Measurements from ENCODE around the gene CEP68. TPM values are rescaled to one million over a fixed set of nuclear protein-coding genes. Genes with fewer than 3 reads are reported as not detected.
A peak's percentile ranks its signal among the peaks of the same experiment; 100 is the strongest.

The CEP68 gene
- total RNA-seq, 1 donor from 2014 or later, result 29.1 TPM

DNA sequence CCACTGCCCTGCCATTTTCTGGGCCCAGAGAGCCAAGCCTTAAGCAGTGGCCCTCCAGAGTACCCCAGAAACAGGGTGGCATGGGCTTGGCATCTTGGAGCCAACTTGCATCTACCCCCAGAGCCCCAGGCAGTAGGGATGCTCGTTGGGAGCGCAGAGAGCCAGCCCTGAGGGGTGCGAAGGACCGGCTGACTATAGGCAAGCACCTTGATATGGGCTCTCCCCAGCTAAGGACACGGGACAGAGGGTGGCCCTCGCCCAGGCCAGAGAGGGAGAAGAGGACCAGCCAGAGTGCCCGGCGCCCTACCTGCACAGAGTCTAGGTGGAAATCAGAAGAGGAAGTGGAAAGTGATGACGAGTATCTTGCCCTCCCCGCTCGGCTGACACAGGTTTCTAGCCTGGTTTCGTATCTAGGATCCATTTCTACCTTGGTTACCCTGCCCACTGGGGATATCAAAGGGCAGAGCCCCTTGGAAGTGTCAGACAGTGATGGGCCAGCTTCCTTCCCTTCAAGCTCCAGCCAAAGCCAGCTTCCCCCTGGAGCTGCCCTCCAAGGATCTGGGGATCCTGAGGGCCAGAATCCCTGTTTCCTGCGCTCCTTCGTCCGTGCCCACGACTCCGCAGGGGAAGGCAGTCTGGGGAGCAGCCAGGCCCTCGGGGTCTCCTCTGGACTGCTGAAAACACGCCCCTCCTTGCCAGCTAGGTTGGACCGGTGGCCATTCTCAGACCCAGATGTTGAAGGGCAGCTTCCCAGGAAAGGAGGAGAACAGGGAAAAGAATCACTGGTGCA is 16.2 kb downstream of the CEP68 start:
- intact Hi-C loops (cut with DNase I), result no loop called here
- no peak for DNase-seq (ENCODE audit: low spot score)

DNA sequence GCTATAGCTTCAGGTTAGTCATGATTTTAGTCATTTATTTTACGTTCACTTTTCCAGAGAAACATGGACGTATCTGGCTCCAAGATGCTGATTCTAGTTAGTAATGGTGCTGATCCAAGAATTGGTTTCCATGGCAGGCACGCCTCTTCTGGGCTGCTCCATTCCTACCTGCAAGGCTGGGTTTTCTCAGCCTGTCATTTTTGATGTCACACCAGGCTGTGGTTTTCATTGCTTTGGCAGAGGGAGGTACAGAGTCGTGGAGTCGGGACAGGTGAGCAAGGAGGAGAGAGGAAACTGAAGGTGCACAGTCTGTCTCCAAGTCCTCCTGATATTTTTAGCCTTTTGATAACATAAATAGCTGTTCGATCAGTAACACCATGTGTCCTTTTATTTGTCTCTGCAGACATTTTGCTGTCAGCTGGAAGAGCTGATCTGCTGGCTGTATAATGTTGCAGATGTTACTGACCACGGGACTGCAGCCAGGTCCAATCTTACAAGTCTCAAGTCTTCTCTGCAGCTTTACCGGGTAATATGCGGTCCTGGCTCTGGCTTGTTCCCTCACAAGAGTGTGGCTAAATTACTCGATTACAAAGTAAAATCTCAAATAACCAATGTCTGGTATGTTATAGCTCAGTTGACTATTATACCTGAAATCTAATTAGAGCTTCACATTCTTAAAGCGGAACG is 17.8 kb downstream of the CEP68 start:
- intact Hi-C loops (cut with DNase I), result no loop called here

More for the DNA sequence above, 16.2 kb downstream of the CEP68 start:
- ATAC-seq, result no peak

DNA sequence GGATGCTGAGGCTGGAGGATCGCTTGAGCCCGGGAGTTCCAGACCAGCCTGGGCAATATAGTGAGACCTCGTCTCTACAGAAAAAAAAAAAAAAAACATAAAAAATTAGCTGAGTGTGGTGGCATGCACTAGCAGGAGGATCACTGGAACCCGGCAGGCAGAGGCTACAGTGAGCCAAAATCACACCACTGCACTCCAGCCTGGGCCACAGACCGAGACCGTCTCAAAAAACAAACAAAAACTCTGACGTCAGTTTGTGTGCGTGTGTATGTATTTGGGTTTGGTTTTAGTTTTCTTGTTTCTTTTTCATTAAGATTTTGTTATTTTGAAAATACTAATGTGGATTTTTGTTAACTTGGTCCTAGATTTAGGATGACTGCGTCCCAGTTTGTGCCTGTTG is 19.0 kb downstream of the CEP68 start:
- intact Hi-C loops (cut with DNase I), result no loop called here
- DNase-seq (ENCODE audit: low spot score) (no peak), ATAC-seq (peak; percentile 41)

More for the DNA sequence above, 17.8 kb downstream of the CEP68 start:
- DNase-seq (ENCODE audit: low spot score), result no peak
- no peak for ATAC-seq

DNA sequence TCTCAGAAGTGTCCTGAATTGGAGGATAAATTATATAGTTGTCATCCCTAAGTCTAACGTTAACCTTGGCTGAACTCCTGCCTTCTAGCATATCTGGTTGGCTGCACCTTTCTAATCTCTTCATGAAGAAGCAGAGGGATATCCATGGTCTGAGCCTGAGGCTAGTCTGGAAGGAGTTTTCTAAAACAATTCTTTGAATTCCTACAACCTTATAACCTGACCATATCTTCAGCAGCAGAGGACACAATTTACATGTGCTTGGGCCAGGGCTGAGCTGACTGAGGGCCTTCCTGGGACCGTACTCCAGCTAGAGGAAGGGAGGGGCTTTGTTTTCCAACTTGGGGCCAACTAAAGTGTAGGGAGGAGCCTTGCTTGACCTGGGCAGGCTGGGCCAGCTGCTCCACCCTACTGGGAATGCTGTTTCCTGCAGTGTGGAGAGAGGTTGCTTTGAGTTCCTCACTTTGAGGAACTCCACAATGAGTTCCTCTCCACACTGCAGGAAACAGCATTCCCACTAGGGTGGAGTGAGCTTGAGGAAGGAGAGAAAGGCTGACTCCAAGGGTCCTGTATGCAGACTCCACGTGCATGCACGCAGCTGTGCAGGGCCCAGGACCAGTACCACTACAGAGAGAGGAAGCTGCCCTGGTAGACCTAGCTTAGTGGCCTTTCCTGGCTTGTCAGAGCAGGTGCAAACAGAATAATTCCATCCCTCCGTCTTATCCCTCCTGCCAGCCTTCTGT is 19.6 kb downstream of the CEP68 start:
- DNase-seq (ENCODE audit: low spot score) (no peak), ATAC-seq (peak; percentile 81)
- intact Hi-C loops (cut with DNase I), result no loop called here

DNA sequence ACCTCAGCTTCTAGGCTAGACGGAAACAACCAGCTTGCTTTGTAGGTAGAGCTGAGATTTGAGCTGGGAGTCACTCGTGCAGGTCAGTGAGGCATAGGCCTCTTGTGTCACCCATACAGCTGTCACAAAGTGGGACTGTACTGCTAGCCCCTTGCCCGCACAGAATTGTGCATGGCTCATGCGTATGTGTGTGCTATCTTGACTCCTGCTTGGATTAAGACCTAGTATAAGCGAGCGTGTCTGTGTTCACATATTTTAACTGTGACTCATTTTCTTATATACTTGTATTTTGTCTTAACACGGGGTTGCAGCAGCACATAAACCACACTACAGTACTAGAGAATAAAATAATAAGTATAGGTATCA is 20.1 kb downstream of the CEP68 start:
- DNase-seq (ENCODE audit: low spot score) (no peak), ATAC-seq (peak; percentile 13)
- intact Hi-C loops (cut with DNase I), result no loop called here

DNA sequence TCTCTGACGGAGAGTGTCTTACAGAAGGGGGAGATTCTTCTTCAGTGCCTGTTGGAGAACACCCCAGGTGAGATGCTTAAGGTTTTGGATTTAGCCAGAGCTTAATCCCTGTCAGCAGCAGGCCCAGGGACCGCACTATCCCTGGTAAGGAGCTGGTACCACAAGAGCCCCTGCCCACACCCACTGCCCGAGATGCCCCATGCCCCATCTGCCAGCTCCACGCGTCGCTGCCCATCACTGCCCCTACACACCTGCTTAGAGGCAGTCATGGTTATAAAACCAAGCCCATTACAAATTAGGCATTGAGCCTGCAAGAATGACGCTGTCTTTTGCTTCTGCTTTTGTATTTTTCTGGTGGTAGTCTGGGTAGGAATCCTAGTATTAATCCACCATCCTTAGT is 21.7 kb downstream of the CEP68 start:
- intact Hi-C loops (cut with DNase I), result no loop called here
- DNase-seq (ENCODE audit: low spot score), result no peak
- no peak for ATAC-seq

DNA sequence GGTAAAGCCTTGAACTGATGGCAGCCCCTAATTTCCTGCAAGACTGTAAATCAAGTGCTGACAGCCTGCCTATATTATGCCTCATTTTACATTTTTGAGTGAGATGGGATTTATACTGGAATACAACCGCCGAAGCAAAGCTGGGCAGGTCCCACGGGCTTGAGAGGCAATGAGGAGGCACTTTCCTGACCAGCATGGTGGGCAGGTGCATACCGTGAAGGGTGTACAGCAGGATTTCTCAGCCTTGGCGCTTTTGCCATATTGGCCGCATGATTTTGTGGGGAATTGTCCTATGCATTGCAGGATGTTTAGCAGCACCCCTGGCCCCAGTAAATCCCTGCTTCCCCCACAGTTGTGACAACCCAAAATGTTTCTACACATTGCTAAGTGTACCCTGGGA is 22.8 kb downstream of the CEP68 start:
- intact Hi-C loops (cut with DNase I), result no loop called here

DNA sequence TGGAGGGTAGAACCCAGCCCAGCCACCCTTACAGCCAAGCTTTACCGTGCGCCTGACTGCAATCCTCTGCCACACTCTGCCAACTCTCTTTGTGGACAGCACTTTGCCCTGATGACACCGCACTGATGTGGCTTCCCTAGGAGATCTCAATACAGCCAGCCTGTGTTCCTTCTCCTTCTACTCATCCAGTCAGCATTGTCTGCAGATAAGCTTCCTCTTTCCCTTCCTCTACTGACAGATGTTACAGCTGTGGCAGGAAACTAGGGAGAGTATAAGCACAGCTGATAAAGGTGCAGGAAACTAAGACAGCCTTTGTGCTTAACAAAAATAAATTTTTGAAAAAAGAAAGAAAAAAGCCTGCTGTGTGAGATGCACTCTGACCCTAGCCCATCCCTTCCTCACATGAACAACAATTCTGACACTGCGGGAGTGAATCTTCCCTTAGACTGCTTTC is 25.0 kb downstream of the CEP68 start:
- peak; percentile 71 for ATAC-seq
- intact Hi-C loops (cut with DNase I), result no loop called here
- no peak for DNase-seq (ENCODE audit: low spot score)

More for the DNA sequence above, 22.8 kb downstream of the CEP68 start:
- DNase-seq (ENCODE audit: low spot score), result no peak
- ATAC-seq, result no peak

DNA sequence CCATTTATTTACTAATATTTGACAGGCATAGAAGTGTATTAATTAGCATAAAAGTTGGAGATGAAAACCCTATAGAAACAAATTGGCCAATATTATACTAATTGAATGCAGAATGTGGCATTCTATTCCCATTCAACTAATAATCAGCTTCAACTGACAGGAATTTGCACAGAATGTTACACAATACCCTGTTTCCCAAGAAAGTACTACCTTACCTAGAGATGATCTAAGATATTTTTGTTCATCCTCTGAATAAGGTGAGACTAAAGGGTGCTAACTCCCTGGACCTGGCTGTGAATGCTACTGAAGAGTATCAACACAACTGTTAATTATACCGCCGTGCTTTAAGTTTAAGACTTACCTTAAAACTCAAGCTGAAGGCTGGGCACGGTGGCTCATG is 28.9 kb downstream of the CEP68 start:
- no peak for ATAC-seq

DNA sequence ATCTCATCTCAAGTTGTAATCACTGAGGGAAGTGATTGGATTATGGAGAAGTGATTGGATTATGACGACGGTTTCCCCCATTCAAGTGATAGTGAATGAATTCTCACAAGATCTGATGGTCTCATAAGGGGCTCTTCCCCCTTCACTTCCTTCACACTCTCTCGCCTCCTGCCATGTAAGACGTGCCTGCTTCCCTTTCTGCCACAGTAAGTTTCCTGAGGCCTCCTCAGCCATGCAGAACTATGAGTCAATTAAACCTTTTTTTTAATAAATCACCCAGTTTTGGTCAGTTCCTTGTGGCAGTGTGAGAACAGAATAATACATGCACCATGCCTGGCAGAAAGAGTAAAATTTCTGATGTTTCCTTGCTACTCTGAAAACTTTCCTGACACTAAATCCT is 36.6 kb downstream of the CEP68 start:
- DNase-seq (ENCODE audit: low spot score), result no peak
- no peak for ATAC-seq
- intact Hi-C loops (cut with DNase I), result no loop called here

More for the DNA sequence above, 28.9 kb downstream of the CEP68 start:
- intact Hi-C loops (cut with DNase I), result no loop called here
- DNase-seq (ENCODE audit: low spot score), result no peak

DNA sequence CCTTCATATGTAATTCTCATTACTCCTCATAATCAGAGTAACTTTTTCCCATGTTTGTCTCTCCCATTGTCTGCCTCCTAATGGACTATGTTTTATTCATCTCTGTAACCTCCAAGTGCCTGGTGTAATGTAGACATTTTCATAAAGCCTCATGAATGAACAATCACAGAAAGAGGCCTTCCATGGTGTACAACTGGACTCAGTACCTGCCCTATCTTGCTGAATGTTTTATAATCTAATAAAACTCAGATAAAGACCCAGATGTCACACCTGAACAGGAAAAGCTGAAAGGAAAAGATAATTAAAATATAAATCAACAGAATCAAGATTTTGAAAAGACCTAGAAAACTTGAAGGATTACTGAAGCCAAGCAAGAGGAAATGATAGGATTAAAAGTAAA is 37.0 kb downstream of the CEP68 start:
- DNase-seq (ENCODE audit: low spot score), result no peak
- no peak for ATAC-seq
- intact Hi-C loops (cut with DNase I), result no loop called here

DNA sequence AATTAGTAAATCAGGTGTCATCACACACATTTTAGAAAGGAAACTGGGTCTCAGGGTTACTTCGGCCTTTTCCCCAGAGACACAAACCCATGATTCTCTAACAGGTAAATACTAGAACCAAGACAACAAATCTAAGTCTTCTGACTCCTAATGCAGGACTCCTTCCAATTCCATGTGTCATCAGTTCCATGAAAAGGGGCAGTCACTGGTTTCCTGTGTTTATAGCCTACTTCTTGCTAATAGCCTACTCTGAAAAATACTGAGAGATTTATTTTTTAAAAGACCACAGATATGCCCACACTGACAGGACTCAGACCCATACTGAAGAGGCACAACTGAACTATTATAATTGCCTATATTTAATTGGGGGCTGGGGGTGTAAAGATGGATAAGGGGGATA is 40.7 kb downstream of the CEP68 start:
- intact Hi-C loops (cut with DNase I), result no loop called here
- ATAC-seq (no peak), DNase-seq (ENCODE audit: low spot score) (no peak)

DNA sequence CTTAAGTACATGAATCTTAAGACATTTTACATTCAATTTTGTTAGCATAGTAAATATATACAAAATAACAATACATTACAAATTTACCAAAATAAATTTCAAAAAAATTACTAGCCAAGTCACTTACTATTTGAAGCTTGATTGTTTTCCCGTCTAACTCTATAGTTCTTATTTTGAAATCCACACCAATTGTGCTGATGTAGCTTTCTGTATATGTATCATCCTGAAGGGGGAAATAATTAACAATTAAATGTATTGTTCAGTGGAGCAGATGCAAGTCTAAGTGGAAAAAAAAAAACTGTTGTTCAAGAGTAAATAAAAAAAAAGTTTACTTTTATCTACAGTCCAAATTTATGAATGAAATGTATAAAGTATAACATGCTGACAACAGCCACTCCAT is 41.6 kb downstream of the CEP68 start:
- intact Hi-C loops (cut with DNase I), result no loop called here
- no peak for DNase-seq (ENCODE audit: low spot score)
- ATAC-seq, result no peak

DNA sequence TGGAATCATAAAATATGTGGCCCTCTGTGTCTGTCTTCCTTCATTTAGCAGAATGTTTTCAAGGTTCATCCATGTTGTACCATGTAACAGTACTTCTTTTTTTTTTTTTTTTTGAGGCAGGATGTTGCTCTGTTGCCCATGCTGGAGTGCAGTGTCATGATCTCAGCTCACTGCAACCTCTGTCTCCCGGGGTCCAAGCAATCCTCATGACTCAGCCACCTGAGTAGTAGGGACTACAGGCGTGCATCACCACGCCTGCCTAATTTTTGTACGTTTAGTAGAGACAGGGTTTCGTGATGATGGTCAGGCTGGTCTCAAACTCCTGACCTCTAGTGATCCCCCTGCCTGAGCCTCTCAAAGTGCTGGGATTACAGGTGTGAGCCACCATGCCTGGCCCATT is 42.5 kb downstream of the CEP68 start:
- intact Hi-C loops (cut with DNase I), result no loop called here
- ATAC-seq (no peak), DNase-seq (ENCODE audit: low spot score) (no peak)

DNA sequence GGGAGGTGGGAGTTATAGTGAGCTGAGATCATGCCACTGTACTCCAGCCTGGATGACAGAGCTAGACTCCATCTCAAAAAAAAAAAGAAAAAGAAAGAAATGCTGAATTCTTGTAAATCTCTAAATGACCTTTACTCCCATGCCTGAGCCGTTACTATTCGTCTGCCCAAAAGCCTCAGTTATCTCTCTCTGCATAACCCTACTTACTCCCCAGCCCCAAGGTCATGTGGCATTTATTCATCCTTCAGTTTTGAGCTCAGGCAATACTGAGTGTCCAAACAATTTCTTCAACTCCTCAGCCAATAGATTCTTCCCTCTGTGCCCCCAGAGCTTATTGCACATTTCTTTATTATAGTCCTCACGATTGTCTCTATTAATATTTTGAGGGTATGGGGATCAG is 44.9 kb downstream of the CEP68 start:
- DNase-seq (ENCODE audit: low spot score) (no peak), ATAC-seq (peak; percentile 25)
- intact Hi-C loops (cut with DNase I), result no loop called here

DNA sequence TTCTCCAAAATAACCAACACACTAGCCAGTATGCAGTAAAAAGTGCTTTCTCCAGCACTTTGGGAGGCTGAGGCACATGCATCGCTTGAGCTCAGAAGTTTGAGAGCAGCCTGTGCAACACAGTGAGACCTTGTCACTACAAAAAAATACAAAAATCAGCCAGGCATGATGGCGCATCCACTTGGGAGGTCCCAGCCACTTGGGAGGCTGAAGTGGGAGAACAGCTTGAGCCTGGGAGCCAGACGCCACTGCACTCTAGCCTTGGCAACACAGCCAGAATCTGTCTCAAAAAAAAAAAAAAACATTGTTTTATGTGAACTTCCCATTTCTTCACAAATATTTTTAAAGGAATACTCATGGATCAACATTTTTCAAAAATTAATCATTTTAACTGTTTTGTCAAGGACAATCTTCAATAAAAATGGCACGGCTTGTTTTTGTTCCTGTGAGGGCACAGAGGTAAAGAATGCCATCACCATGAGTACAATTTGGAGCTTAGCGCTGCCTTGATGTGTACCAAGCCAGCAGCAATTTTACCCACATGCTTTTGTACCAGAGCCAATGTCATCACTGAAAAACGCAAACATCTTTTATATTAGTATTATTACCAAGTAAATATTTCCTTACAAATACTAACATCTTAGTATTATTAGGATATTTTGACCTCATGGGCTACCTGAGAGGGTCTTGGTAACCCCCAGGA is 46.9 kb downstream of the CEP68 start:
- ATAC-seq (peak; percentile 47), DNase-seq (ENCODE audit: low spot score) (no peak)
- intact Hi-C loops (cut with DNase I), result no loop called here

DNA sequence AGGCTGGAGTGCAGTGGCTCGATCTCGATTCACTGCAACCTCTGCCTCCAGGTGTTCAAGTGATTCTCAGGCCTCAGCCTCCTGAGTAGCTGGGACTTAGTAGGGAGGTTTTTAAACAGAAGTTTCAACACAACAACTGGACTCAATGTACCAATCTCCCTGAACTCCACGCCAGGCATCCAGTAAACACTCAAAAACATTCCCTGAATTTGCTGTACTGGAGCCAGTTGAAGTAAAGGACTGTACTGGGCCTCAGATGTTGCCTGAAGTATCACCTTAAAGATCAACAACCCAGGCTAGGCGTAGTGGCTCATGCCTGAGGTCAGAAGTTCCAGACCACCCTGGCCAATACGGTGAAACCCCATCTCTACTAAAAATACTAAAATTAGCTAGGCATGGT is 51.3 kb downstream of the CEP68 start:
- no peak for ATAC-seq

DNA sequence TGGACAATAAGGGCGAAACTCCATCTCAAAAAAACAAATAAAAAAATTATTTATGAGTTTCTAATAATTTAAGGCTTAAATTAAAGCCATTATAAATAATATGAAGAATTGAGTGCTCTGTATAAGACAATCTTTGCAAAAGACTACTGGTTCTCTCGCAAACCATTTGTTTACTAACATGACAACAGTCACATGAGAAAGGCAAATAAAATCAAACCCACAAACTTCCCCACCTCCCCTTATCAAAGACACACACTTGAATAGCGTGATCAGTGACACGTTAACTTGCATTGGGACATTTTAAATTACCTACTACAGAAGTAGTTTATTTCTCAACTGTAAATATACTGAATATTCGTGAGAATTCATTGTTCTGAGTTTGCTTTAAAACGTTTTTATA is 52.6 kb downstream of the CEP68 start:
- DNase-seq (ENCODE audit: low spot score) (no peak), ATAC-seq (no peak)
- intact Hi-C loops (cut with DNase I), result no loop called here

More for the DNA sequence above, 51.3 kb downstream of the CEP68 start:
- DNase-seq (ENCODE audit: low spot score), result no peak
- intact Hi-C loops (cut with DNase I), result no loop called here

DNA sequence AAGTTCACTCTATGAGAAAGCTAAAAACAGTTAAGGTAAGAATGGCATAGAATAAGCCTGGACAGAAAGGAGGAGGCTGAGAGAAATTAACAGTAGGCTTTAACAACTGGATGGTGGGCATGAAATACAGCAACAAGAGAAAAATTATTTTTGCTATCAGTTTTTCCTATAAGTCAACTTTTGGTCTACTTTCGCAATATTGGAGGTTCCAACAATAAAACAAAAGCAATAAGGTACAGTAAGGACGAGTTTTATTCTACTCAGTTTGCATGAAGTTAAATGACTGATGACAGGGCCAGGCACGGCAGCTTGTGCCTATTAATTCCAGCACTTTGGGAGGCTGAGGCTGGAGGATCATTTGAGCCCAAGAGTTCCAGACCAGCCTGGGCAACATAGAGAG is 56.4 kb downstream of the CEP68 start:
- no peak for ATAC-seq
- DNase-seq (ENCODE audit: low spot score), result no peak
- intact Hi-C loops (cut with DNase I), result no loop called here

Data from sciatic nerve (tissue), 2 donors.